H1 (cell line): Measurements from ENCODE around the gene RAB32. TPM values are rescaled to one million over a fixed set of nuclear protein-coding genes. Genes with fewer than 3 reads are reported as not detected.

Source experiments
- CTCF ChIA-PET: fragments of 300-600 bp; sonication (Branson Sonifier 250); formaldehyde crosslinking; loops from one replicate; lab custom pipeline; 2021; ENCODE audit not compliant: partially characterized antibody; lab: Charles Lee
- POLR2A ChIA-PET: fragments of 300-600 bp; sonication (Branson Sonifier 250); formaldehyde crosslinking; loops from one replicate; lab custom pipeline; 2021; ENCODE audit warnings: inconsistent platforms; ENCODE audit not compliant: partially characterized antibody; lab: Charles Lee
- DNase-seq, 2 experiments: peaks; one replicate each; pipeline versions ENCODE4 v3.0.0 to v3.0.0-alpha.2; 2010 to 2022; ENCODE audit warnings: low spot score in 2 of 2, low read depth in 1 of 2, mixed read lengths in 1 of 2
- FAIRE-seq: peaks from 2 replicates; lab custom pipeline; 2011; peaks lifted over from hg19 to GRCh38; lab: Jason Lieb, UNC
- H2AFZ ChIP-seq: 2 replicates; pipeline ENCODE4 v1.8.1; 2012; ENCODE audit warnings: low read length, inconsistent platforms
- H2AK5ac ChIP-seq: 2 replicates; pipeline ENCODE4 v1.6.1; 2013; ENCODE audit warnings: low read depth, low read length
- H2BK120ac ChIP-seq: replicated peaks from 2 replicates; pipeline ENCODE3; 2013; ENCODE audit warnings: low read depth, low read length, inconsistent platforms
- H2BK12ac ChIP-seq: 2 replicates; pipeline ENCODE4 v1.6.1; 2013; ENCODE audit warnings: low read depth, low read length
- H2BK15ac ChIP-seq: 2 replicates; pipeline ENCODE4 v1.6.1; 2013; ENCODE audit warnings: low read length
- H2BK20ac ChIP-seq: 2 replicates; pipeline ENCODE4 v1.6.1; 2013; ENCODE audit warnings: low read length
- H2BK5ac ChIP-seq: 2 replicates; pipeline ENCODE4 v1.6.1; 2013; ENCODE audit warnings: low read depth, low read length
- H3K14ac ChIP-seq: 2 replicates; pipeline ENCODE4 v1.6.1; 2013; ENCODE audit warnings: inconsistent platforms; ENCODE audit not compliant: insufficient read length
- H3K18ac ChIP-seq: 2 replicates; pipeline ENCODE4 v1.6.1; 2013; ENCODE audit warnings: low read length; ENCODE audit errors: extremely low read depth
- H3K23ac ChIP-seq: 2 replicates; pipeline ENCODE4 v1.6.1; 2013; ENCODE audit warnings: inconsistent platforms; ENCODE audit not compliant: insufficient read length
- H3K23me2 ChIP-seq: 2 replicates; pipeline ENCODE4 v1.6.1; 2013; ENCODE audit warnings: low read depth, low read length
- H3K27ac ChIP-seq: 2 replicates; pipeline ENCODE4 v1.6.1; 2011; ENCODE audit warnings: low read depth, low read length, inconsistent platforms
- H3K27me3 ChIP-seq, 4 experiments: replicated peaks in 1 of 4; 1 replicate in 1 of 4; 2 replicates in 3 of 4; pipeline versions ENCODE4 v1.6.1 to v1.8.1; 2011 to 2013; ENCODE audit warnings: low read length in 3 of 4, mild to moderate bottlenecking in 3 of 4, inconsistent platforms in 2 of 4, mixed read lengths in 2 of 4, moderate library complexity in 1 of 4; ENCODE audit not compliant: control insufficient read depth in 3 of 4, insufficient read depth in 3 of 4; ENCODE audit errors: extremely low read depth in 1 of 4
- H3K36me3 ChIP-seq, 4 experiments: 2 replicates each; pipeline versions ENCODE4 v1.6.1 to v1.8.1; 2011 to 2013; ENCODE audit warnings: mild to moderate bottlenecking in 4 of 4, low read length in 3 of 4, moderate library complexity in 2 of 4, control low read depth in 1 of 4, inconsistent platforms in 1 of 4; ENCODE audit not compliant: insufficient read depth in 4 of 4, control insufficient read depth in 2 of 4
- H3K4ac ChIP-seq: replicated peaks from 2 replicates; pipeline ENCODE3; 2013; ENCODE audit warnings: low read length, low read depth, mixed read lengths, inconsistent platforms; ENCODE audit not compliant: insufficient read length
- H3K4me1 ChIP-seq, 4 experiments: replicated peaks in 1 of 4; 1 replicate in 1 of 4; 2 replicates in 3 of 4; pipeline versions ENCODE4 v1.6.1 to v1.8.1; 2011 to 2013; ENCODE audit warnings: low read length in 3 of 4, inconsistent platforms in 2 of 4, mixed read lengths in 1 of 4; ENCODE audit not compliant: insufficient read depth in 4 of 4, control insufficient read depth in 3 of 4
- H3K4me2 ChIP-seq, 2 experiments: 2 replicates each; pipeline versions ENCODE4 v1.6.1 to v1.8.1; 2011 to 2013; ENCODE audit warnings: low read depth in 2 of 2, low read length in 2 of 2, control low read depth in 1 of 2, inconsistent platforms in 1 of 2, mild to moderate bottlenecking in 1 of 2; ENCODE audit not compliant: insufficient read depth in 1 of 2
- H3K4me3 ChIP-seq, 4 experiments: fragments of 200-600, 300-600 bp in 1 of 4; sonication (generic), shearing (Covaris generic), sonication (Bioruptor Twin) in 1 of 4; 2 replicates each; pipeline versions ENCODE4 v1.5.1 to v1.8.1; 2011 to 2016; ENCODE audit warnings: low read length in 4 of 4, low read depth in 3 of 4, control low read depth in 2 of 4, inconsistent platforms in 2 of 4, mild to moderate bottlenecking in 2 of 4, mixed read lengths in 1 of 4, moderate library complexity in 1 of 4; ENCODE audit not compliant: insufficient read depth in 2 of 4; ENCODE audit errors: extremely low read depth in 1 of 4
- H3K56ac ChIP-seq: replicated peaks from 2 replicates; pipeline ENCODE3; 2013; ENCODE audit warnings: low read depth, mild to moderate bottlenecking, mixed read lengths, low read length, inconsistent platforms; ENCODE audit not compliant: insufficient read length
- H3K79me1 ChIP-seq: 2 replicates; pipeline ENCODE4 v1.6.1; 2013; ENCODE audit warnings: low read depth, low read length, control low read depth
- H3K79me2 ChIP-seq, 2 experiments: 2 replicates each; pipeline versions ENCODE4 v1.6.1 to v1.8.1; 2012 to 2013; ENCODE audit warnings: low read length in 2 of 2, mild to moderate bottlenecking in 2 of 2, inconsistent platforms in 1 of 2; ENCODE audit not compliant: insufficient read depth in 2 of 2, control insufficient read depth in 1 of 2
- H3K9ac ChIP-seq, 4 experiments: replicated peaks in 1 of 4; 1 replicate in 1 of 4; 2 replicates in 3 of 4; pipeline versions ENCODE4 v1.6.1 to v1.8.1; 2011 to 2013; ENCODE audit warnings: low read depth in 3 of 4, low read length in 3 of 4, control low read depth in 2 of 4, mild to moderate bottlenecking in 2 of 4, moderate library complexity in 2 of 4, inconsistent platforms in 1 of 4; ENCODE audit errors: extremely low read depth in 1 of 4
- H3K9me3 ChIP-seq, 2 experiments: 2 replicates each; pipeline versions ENCODE4 v1.6.1 to v1.8.1; 2012 to 2013; ENCODE audit warnings: mild to moderate bottlenecking in 2 of 2, moderate library complexity in 2 of 2, control low read depth in 1 of 2, inconsistent platforms in 1 of 2, low read depth in 1 of 2, low read length in 1 of 2, mixed read lengths in 1 of 2; ENCODE audit not compliant: insufficient read depth in 2 of 2
- H4K20me1 ChIP-seq, 2 experiments: replicated peaks in 1 of 2; 2 replicates each; pipeline versions ENCODE3 to v1.8.1; 2011 to 2013; ENCODE audit warnings: inconsistent platforms in 2 of 2, low read length in 2 of 2, mild to moderate bottlenecking in 1 of 2; ENCODE audit not compliant: insufficient read depth in 2 of 2, control insufficient read depth in 1 of 2
- H4K5ac ChIP-seq: 2 replicates; pipeline ENCODE4 v1.6.1; 2013; ENCODE audit warnings: low read length, low read depth, mixed read lengths, inconsistent platforms; ENCODE audit not compliant: insufficient read length
- H4K8ac ChIP-seq: 2 replicates; pipeline ENCODE4 v1.8.0; 2013; ENCODE audit warnings: mild to moderate bottlenecking, moderate library complexity, low read length, inconsistent platforms; ENCODE audit not compliant: insufficient read depth; ENCODE audit errors: extremely low read depth
- H4K91ac ChIP-seq: replicated peaks from 2 replicates; pipeline ENCODE3; 2013; ENCODE audit warnings: low read length, mixed read lengths, inconsistent platforms; ENCODE audit not compliant: insufficient read length
- CHD2 ChIP-seq: IDR thresholded peaks from 2 replicates; pipeline ENCODE4 v1.6.1; 2012; ENCODE audit warnings: low read length, improper control_type of control experiment
- E2F6 ChIP-seq: IDR thresholded peaks from 2 replicates; pipeline ENCODE4 v1.6.1; 2012; ENCODE audit warnings: inconsistent platforms
- EGR1 ChIP-seq: IDR thresholded peaks from 2 replicates; pipeline ENCODE4 v1.6.1; 2011; ENCODE audit warnings: low read depth, low read length, borderline replicate concordance
- KDM5A ChIP-seq: fragments of 200-600 bp; IDR thresholded peaks from 2 replicates; pipeline ENCODE4 v1.7.1; 2012; ENCODE audit warnings: mild to moderate bottlenecking, low read length, inconsistent platforms, mixed read lengths
- MAFK ChIP-seq: IDR thresholded peaks from 2 replicates; pipeline ENCODE4 v1.6.1; 2012; ENCODE audit warnings: low read depth, mild to moderate bottlenecking, improper control_type of control experiment, low read length
- POLR2A ChIP-seq, 2 experiments: IDR thresholded peaks; 1 replicate in 1 of 2; 2 replicates in 1 of 2; pipeline ENCODE4 v1.6.1; 2011; ENCODE audit warnings: low read depth in 2 of 2, low read length in 2 of 2, mild to moderate bottlenecking in 2 of 2; ENCODE audit errors: control extremely low read depth in 1 of 2
- POU5F1 ChIP-seq: IDR thresholded peaks from 2 replicates; pipeline ENCODE4 v1.6.1; 2011; ENCODE audit warnings: low read depth, mild to moderate bottlenecking, low read length, moderate library complexity
- RAD21 ChIP-seq, 2 experiments: IDR thresholded peaks in 1 of 2; conservative IDR thresholded peaks in 1 of 2; 2 replicates each; pipeline ENCODE4 v1.6.1; 2011; ENCODE audit warnings: low read depth in 2 of 2, low read length in 2 of 2, improper control_type of control experiment in 1 of 2, inconsistent platforms in 1 of 2, mild to moderate bottlenecking in 1 of 2, moderate library complexity in 1 of 2
- RNF2 ChIP-seq: fragments of 200-900, 300-1000 bp; sonication (generic); IDR thresholded peaks from 2 replicates; pipeline ENCODE4 v1.7.1; 2016; ENCODE audit warnings: borderline replicate concordance, low read depth, mild to moderate bottlenecking, antibody characterized with exemption, low read length; ENCODE audit not compliant: poor library complexity, severe bottlenecking; ENCODE audit errors: missing control alignments
- SP4 ChIP-seq: IDR thresholded peaks from 2 replicates; pipeline ENCODE4 v1.6.1; 2012; ENCODE audit warnings: low read length, inconsistent platforms
- TCF12 ChIP-seq: IDR thresholded peaks from 2 replicates; pipeline ENCODE4 v1.6.1; 2011; ENCODE audit warnings: low read depth, mild to moderate bottlenecking, low read length
- ZNF274 ChIP-seq: IDR thresholded peaks from 2 replicates; pipeline ENCODE4 v1.7.0; 2012; ENCODE audit warnings: low read length, borderline replicate concordance; ENCODE audit errors: extremely low read depth
- WGBS, 2 experiments: shearing (Covaris generic) in 1 of 2; methylation state at CpG; one replicate each; pipeline versions ENCODE4 v1.1.6 to v1.1.7; 2013 to 2015; ENCODE audit warnings: low lambda C conversion rate in 2 of 2, mixed read lengths in 2 of 2, inconsistent platforms in 1 of 2, low coverage in 1 of 2, missing lambda C conversion rate in 1 of 2; ENCODE audit not compliant: insufficient replicate concordance in 2 of 2, insufficient coverage in 1 of 2, insufficient read length in 1 of 2; ENCODE audit errors: extremely low coverage in 1 of 2, missing lambda C conversion rate in 1 of 2; 5-methylcytosine and 5-hydroxymethylcytosine counted together
- polyA plus RNA-seq, 7 experiments: library from polyadenylated mRNA; depleted of rRNA in 3 of 7; stranded (reverse) in 5 of 7; unstranded in 2 of 7; fragments of >200 nt in 5 of 7; fragments of 200-250 nt in 2 of 7; gene quantifications; 1 replicate in 5 of 7; 2 replicates in 1 of 7; 4 replicates in 1 of 7; pipeline versions ENCODE4 v1.2.1 to v1.2.3, GENCODE V29; 2011 to 2013; ENCODE audit warnings: missing spikeins in 2 of 7, mixed read lengths in 2 of 7
- total RNA-seq: library from RNA; stranded (reverse); fragmentation: NEBNext Ultra II Directional; extraction: Animal tissue kit (Norgen Biotek cat#: 25700); gene quantifications from 2 replicates; pipeline ENCODE4 v1.2.1, GENCODE V29; 2021

RAB32 gene
- total and polyA plus RNA-seq, 2 of the 8 experiments (the other 6 are each of a cell fraction or from before 2014, with no cell fraction given): 3.9 to 6.3 TPM

GRCh38 chr6:146544616-146545182 lies 1.1 kb downstream of the RAB32 start:
- H3K4me1 ChIP-seq: peaks cover 0 to 2% (median under 1%) of the 10 kb centered on the region in 4 experiments; a peak in 2 of 7 replicates
- H3K4me3 ChIP-seq: peak overlapping the region; percentile 56 to 72 (median 66); a peak in 6 of 8 replicates
- no peak overlapping the region for H4K5ac ChIP-seq
- POLR2A ChIA-PET: interaction anchor here (0.6 kb wide), 1 partner anchor 734 kb away, joined by 3 read pairs; no protein-coding TSS in a partner anchor
- no peak overlapping the region for H2BK15ac ChIP-seq
- CTCF ChIA-PET: interaction anchor here (1.2 to 2.0 kb wide), 2 partner anchors 110 to 155 kb away, joined by 3 to 6 read pairs; no protein-coding TSS in a partner anchor
- no peak overlapping the region for H2BK20ac ChIP-seq
- H3K79me1 ChIP-seq: no peaks in the 10 kb centered on the region
- no peaks in the 10 kb centered on the region for H3K9me3 ChIP-seq
- H3K36me3 ChIP-seq: no peaks in the 10 kb centered on the region
- H3K23me2 ChIP-seq: peaks cover 4% of the 10 kb centered on the region; the same call in 1 of the 2 replicates
- H4K91ac ChIP-seq: no peak overlapping the region
- peak overlapping the region; percentile 78 to 97 for H3K4me2 ChIP-seq
- H3K23ac ChIP-seq: no peak overlapping the region
- no peak overlapping the region for H3K27ac ChIP-seq
- H4K8ac ChIP-seq: no peak overlapping the region
- WGBS, 2 experiments: 66% methylated on average over 8 of the region's 11 CpGs; no CpG with 5 or more reads in 1 of the 2 experiments
- peak overlapping the region; percentile 76; the same call in 1 of the 2 replicates for H2AK5ac ChIP-seq
- H3K9ac ChIP-seq: peak overlapping the region in 1 of 4 experiments; percentile 28; a peak in 1 of 7 replicates
- no peaks in the 10 kb centered on the region for H4K20me1 ChIP-seq
- H3K4ac ChIP-seq: no peak overlapping the region
- H3K18ac ChIP-seq: peak overlapping the region; percentile 41; the same call in 1 of the 2 replicates
- peaks cover 0 to 5% of the 10 kb centered on the region in 2 experiments; a peak in 1 of 4 replicates for H3K79me2 ChIP-seq
- H3K56ac ChIP-seq: no peak overlapping the region
- no peak overlapping the region for H3K14ac ChIP-seq
- H2BK5ac ChIP-seq: no peak overlapping the region
- FAIRE-seq (no peak), DNase-seq (no peak)
- no peak overlapping the region for H2BK120ac ChIP-seq
- no peak overlapping the region for H2BK12ac ChIP-seq
- H3K27me3 ChIP-seq: no peaks in the 10 kb centered on the region; a peak in 3 of 7 replicates
- peak overlapping the region; percentile 86 for H2AFZ ChIP-seq
- TF ChIP-seq KDM5A: no peak
- no peak for TF ChIP-seq RAD21 (IDR thresholded peaks at IDR 0.05 in 1 of 2, conservative IDR thresholded peaks at IDR 0.05 in 1 of 2; ENCODE audit: low read depth in 2 of 2, low read length in 2 of 2)
- TF ChIP-seq ZNF274: no peak
- TF ChIP-seq CHD2: no peak
- TF ChIP-seq E2F6: no peak
- no peak for TF ChIP-seq RNF2
- TF ChIP-seq MAFK: no peak
- no peak for TF ChIP-seq TCF12
- TF ChIP-seq EGR1: no peak
- no peak for TF ChIP-seq SP4
- no peak for TF ChIP-seq POLR2A (IDR thresholded peaks at IDR 0.05; ENCODE audit: control extremely low read depth in 1 of 2, low read depth in 2 of 2, low read length in 2 of 2)
- no peak for TF ChIP-seq POU5F1
